HFFc6 (cell line): ENCODE data around the gene KIF13A. TPM values are rescaled to one million over a fixed set of nuclear protein-coding genes. Genes with fewer than 3 reads are reported as not detected.

Experiments
- DNase-seq: peaks from one replicate; pipeline ENCODE4 v3.0.0-alpha.2; 2018
- H3K27ac Mint-ChIP-seq: 2 replicates; pipeline ENCODE4 v1.8.0; 2020; ENCODE audit warnings: mild to moderate bottlenecking, mixed read lengths
- H3K27me3 Mint-ChIP-seq: 2 replicates; pipeline ENCODE4 v1.8.0; 2021; ENCODE audit warnings: mild to moderate bottlenecking, moderate library complexity, mixed read lengths; ENCODE audit not compliant: insufficient read depth
- H3K36me3 Mint-ChIP-seq: 2 replicates; pipeline ENCODE4 v1.8.0; 2021; ENCODE audit warnings: low read depth, mixed read lengths
- H3K4me1 Mint-ChIP-seq: 2 replicates; pipeline ENCODE4 v1.8.0; 2020; ENCODE audit warnings: low read depth, mixed read lengths
- H3K4me3 Mint-ChIP-seq: 2 replicates; pipeline ENCODE4 v1.8.0; 2020; ENCODE audit warnings: mild to moderate bottlenecking, moderate library complexity, mixed read lengths
- H3K9me3 Mint-ChIP-seq: 2 replicates; pipeline ENCODE4 v1.8.0; 2020; ENCODE audit warnings: mild to moderate bottlenecking, mixed read lengths
- CTCF ChIP-seq: fragments of 200-600 bp; sonication (generic); IDR thresholded peaks from 2 replicates; pipeline ENCODE4 v1.5.0; 2021; ENCODE audit warnings: antibody characterized with exemption, mild to moderate bottlenecking
- total RNA-seq, 6 experiments: library from RNA; stranded (reverse); fragmentation: NEBNext Ultra II Directional; extraction: Animal tissue kit (Norgen Biotek cat#: 25700); gene quantifications; 2 replicates in 1 of 6; 3 replicates in 5 of 6; pipeline ENCODE4 v1.2.3, GENCODE V29; 2021

Gene KIF13A
- total RNA-seq, 6 experiments from 2014 or later: 63.7 to 72.8 (median 66.4) TPM

GRCh38 chr6:17729223-17730077, 258.0 kb downstream of the KIF13A start:
- TF ChIP-seq CTCF: no peak
- Mint-ChIP-seq H3K27ac (no peak overlapping the region), H3K9me3 (no peaks in the 10 kb centered on the region), H3K4me1 (peaks cover 12% of the 10 kb centered on the region; the same call in 1 of the 2 replicates), H3K4me3 (no peak overlapping the region), H3K27me3 (peaks cover 4% of the 10 kb centered on the region), H3K36me3 (peaks cover 6% of the 10 kb centered on the region; the same call in 1 of the 2 replicates)
- no peak for DNase-seq

GRCh38 chr6:17728551-17729222, 258.7 kb downstream of the KIF13A start:
- Mint-ChIP-seq H3K9me3 (no peaks in the 10 kb centered on the region), H3K27ac (no peak overlapping the region), H3K27me3 (peaks cover 4% of the 10 kb centered on the region), H3K36me3 (peaks cover 6% of the 10 kb centered on the region; the same call in 1 of the 2 replicates), H3K4me3 (no peak overlapping the region), H3K4me1 (peaks cover 15% of the 10 kb centered on the region; the same call in 1 of the 2 replicates)
- no peak for DNase-seq
- no peak for TF ChIP-seq CTCF

- Mint-ChIP-seq H3K36me3 (peaks cover 6% of the 10 kb centered on the region; the same call in 1 of the 2 replicates), H3K4me1 (peaks cover 15% of the 10 kb centered on the region; the same call in 1 of the 2 replicates), H3K27me3 (peaks cover 3% of the 10 kb centered on the region), H3K9me3 (no peaks in the 10 kb centered on the region), H3K4me3 (no peak overlapping the region), H3K27ac (no peak overlapping the region)
- no peak for TF ChIP-seq CTCF
- DNase-seq: no peak
Measured at GRCh38 chr6:17725083-17725482, 262.4 kb downstream of the KIF13A start.

GRCh38 chr6:17724341-17724740, 263.1 kb downstream of the KIF13A start:
- H3K27me3 Mint-ChIP-seq: peaks cover 3% of the 10 kb centered on the region
- H3K9me3 Mint-ChIP-seq: no peaks in the 10 kb centered on the region
- H3K4me1 Mint-ChIP-seq: peaks cover 9% of the 10 kb centered on the region; the same call in 1 of the 2 replicates
- H3K36me3 Mint-ChIP-seq: peaks cover 2% of the 10 kb centered on the region; the same call in 1 of the 2 replicates
- no peak for TF ChIP-seq CTCF
- no peak overlapping the region for H3K27ac Mint-ChIP-seq
- no peak for DNase-seq
- no peak overlapping the region for H3K4me3 Mint-ChIP-seq

- H3K27ac Mint-ChIP-seq: no peak overlapping the region
- H3K9me3 Mint-ChIP-seq: no peaks in the 10 kb centered on the region
- TF ChIP-seq CTCF: no peak
- H3K4me1 Mint-ChIP-seq: peaks cover 8% of the 10 kb centered on the region
- DNase-seq: no peak
- no peaks in the 10 kb centered on the region for H3K36me3 Mint-ChIP-seq
- H3K4me3 Mint-ChIP-seq: no peak overlapping the region
- H3K27me3 Mint-ChIP-seq: peaks cover 3% of the 10 kb centered on the region; the same call in 1 of the 2 replicates
Measured at GRCh38 chr6:17721671-17722070, 265.8 kb downstream of the KIF13A start.
